Activated T-cell treated with anti-CD3 and anti-CD28 coated beads for 48 hours (primary cell): ENCODE data around the gene COQ8A.
"Not testable (repeated sequence)": the region's sequence is repeated elsewhere in the genome, so short reads cannot be mapped to it uniquely, and the experiment has no call there.

Source experiments
- DNase-seq: peaks from one replicate; pipeline ENCODE4 v3.0.0-alpha.2; 2020; ENCODE audit warnings: low read depth

The COQ8A gene

DNA sequence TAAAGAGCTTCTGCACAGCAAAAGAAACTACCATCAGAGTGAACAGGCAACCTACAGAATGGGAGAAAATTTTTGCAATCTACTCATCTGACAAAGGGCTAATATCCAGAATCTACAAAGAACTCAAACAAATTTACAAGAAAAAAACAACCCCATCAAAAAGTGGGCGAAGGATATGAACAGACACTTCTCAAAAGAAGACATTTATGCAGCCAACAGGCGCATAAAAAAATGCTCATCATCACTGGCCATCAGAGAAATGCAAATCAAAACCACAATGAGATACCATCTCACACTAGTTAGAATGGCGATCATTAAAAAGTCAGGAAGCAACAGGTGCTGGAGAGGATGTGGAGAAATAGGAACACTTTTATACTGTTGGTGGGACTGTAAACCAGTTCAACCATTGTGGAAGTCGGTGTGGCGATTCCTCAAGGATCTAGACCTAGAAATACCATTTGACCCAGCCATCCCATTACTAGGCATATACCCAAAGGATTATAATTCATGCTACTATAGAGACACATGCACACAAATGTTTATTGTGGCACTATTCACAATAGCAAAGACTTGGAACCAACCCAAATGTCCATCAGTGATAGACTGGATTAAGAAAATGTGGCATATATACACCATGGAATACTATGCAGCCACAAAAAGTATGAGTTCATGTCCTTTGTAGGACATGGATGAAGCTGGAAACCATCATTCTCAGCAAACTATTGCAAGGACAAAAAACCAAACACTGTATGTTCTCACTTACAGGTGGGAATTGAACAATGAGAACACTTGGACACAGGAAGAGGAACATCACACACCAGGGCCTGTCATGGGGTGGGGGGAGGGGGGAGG, 10.6 kb upstream of the COQ8A start:
- not testable (repeated sequence) for DNase-seq

DNA sequence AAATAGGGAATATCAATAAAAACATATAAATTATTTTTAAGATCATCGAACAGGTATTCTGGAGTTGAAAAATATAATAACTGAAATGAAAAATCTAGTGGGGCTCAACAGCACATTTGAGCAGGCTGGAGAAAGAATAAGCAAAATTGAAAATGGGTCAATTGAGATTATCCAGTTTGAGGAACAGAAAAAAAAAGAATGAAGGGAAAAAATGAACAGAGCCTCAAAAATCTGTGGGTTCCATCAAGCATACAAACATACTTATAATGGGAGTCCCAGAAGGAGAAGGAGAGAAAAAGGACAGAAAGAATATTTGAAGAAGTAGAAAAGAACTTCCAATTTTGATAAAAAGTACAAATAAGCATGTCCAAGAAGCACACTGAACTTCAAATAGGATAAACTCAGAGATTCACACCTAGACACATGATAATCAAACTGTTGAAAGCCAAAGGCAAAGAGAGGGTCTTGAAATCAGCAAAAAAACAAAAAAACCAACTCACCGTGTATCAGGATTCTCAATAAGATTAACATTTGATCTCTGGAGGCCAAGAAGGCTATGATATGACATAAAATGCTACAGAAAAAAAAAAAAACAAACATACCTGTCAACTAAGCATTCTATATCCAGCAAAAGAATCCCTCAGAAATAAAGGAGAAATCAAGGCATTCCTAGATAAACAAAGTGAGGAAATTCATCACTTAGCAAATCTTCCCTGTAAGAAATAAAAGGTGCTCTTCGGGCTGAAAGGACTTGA, 5.4 kb upstream of the COQ8A start:
- DNase-seq, result no peak

DNA sequence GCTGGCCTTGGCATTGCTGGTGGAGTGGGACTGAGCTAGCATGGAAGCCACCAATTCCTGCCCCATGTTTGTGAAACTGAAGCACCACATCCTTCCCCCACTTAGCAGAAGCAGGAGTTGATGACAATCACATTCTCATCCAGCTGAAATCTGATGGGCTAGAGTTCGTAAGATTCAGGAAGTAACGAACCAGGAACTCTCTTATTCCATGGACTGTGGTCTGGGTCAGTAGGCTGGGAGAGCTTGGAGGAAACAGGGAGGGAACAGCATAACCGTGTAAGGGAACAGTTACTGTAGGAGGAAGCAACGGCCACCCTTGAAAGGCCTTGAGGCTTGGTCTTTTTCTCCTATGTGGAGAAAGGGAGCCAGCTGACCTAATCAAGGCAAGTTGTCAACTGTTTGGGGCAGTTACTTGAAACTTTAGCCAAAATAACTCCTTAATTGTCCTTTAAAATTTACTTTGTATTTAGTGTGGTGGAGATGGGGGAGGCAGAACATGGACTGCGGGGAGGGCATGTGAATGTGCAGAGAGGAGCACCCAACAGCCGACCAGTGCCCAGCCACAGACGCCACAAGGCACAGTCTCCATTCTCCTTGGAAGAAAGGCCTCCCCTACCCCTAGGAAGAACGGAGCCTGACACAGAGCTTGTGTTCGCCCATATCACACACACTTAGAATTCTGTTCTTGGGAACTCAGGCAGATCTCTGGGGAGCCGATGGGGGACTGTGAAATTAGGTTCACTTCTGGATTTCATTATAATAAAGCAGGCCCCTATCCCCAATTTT, 2.0 kb upstream of the COQ8A start:
- no peak for DNase-seq

GRCh38 chr1:226938903-226939437, 1.1 kb upstream of the COQ8A start:
- no peak for DNase-seq

- DNase-seq, result no peak
Measured at GRCh38 chr1:226939438-226940028, 561 bp upstream of the COQ8A start.

DNA sequence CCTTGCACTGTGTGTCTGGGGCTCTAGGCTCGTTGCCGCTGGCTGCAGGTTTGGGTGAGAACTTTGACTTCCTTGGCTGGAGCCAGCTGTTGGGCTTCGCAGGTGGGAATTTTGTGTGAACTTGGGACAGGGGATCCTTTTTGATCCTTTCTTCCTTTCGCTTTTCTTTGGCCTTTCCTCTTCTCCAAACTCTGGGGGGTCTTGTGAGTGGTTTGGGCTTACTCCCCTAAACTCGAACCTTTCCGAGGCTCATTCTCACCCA, 643 bp downstream of the COQ8A start:
- DNase-seq, result no peak

GRCh38 chr1:226942392-226942791, 2.3 kb downstream of the COQ8A start:
- no peak for DNase-seq

GRCh38 chr1:226943156-226943555, 3.1 kb downstream of the COQ8A start:
- DNase-seq, result no peak

DNA sequence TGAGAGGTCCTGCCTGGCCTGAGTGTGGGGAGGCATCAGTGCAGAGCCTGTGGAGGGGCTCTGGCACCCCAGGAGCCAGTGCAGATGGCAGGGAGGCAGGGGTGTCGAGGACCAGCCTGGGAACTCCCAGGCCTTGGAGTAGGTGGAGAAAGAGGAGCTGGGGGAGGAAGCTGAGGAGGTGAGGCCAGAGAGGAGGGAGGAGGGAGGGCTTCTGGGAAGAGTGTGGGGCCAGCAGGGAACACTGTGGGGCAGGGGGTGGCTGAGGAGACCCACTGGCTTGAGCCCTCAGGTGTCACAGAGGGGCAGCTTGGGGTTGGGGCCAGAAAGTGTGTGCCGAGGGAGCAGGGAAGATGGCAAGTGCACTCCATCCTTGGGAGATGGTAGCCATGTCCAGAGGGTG, 3.8 kb downstream of the COQ8A start:
- no peak for DNase-seq

- DNase-seq, result no peak
Measured at GRCh38 chr1:226945106-226945857, 5.2 kb downstream of the COQ8A start.

GRCh38 chr1:226945858-226946245, 5.8 kb downstream of the COQ8A start:
- DNase-seq, result no peak

- no peak for DNase-seq
Measured at GRCh38 chr1:226946285-226946684, 6.2 kb downstream of the COQ8A start.

DNA sequence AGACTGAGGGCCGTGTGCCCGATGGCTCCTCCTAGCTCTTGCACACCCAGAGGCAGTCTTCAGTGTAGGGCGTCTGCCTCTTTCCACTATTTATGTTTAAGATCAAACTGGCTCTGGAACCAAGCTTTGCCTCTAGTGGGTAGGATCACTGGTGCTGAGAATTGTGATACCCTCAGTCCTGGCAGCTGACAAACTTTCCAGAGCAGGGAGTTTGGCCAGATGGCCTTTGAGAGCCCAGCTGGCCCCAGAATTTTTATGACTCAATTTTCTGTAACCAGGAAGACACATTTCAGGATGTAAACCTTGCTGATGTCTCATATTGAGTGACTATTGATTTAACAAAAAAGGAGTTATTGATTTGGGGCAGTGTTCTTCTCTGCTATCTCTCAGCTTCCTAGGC, 6.7 kb downstream of the COQ8A start:
- no peak for DNase-seq

GRCh38 chr1:226948051-226948450, 8.0 kb downstream of the COQ8A start:
- no peak for DNase-seq

DNA sequence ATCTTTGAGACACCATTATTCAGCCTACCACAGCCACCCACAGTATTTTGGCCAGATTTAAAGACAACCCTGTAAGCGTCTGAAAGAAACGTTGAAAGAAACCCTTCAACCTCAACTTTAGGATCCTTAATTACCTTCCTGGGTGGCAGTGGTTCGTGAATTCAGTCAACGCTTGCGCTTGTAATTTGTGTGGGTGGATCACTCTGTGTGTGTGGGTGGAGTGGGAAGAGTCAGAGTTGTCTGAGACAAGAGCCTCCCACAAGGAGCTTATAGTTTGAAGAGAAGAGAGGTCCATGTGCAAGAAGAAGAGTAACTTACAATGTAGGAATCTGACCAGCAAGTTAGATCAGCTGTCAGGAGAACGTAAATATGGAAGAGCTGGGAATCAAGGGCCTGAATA, 8.4 kb downstream of the COQ8A start:
- no peak for DNase-seq

GRCh38 chr1:226948996-226949395, 8.9 kb downstream of the COQ8A start:
- DNase-seq, result no peak

- no peak for DNase-seq
Measured at GRCh38 chr1:226949401-226949800, 9.3 kb downstream of the COQ8A start.

DNA sequence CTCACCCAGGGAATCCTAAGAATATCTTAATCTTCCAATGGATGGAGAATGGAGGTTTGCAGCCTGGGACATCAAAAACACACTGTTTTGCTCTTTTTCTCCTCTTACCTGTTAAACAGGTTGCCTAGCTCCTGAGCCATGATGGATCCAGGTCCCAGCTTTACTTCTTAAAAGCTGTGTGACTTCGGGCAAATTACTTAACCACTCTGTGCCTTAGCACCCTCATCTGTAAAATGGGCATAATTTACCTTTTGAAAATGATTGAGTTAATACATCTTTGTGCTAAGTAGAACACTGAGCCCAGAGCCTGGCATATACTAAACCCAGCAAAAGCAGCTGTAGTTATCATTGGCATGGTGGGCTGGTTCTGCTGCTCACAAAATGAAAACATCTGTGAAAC, 10.2 kb downstream of the COQ8A start:
- no peak for DNase-seq

DNA sequence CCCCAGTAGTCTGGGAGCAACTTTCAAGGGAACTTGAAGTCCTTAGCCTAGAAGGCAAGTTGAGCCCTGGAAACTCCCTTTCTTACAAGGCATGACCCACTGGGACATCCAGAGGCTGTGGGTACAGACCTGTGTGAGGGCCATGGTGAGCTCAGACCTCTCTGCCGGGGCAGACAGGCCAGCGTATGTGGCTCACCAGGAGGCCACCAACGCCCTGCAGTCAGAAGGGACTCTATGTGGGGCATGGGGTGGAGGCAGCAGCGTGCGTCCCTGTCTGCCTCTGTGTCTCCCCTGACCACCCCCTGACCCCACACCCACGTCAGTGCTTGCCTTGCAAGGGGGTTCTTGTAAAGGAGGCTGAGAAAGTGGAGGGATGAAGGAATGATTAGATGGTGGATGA, 10.8 kb downstream of the COQ8A start:
- no peak for DNase-seq

DNA sequence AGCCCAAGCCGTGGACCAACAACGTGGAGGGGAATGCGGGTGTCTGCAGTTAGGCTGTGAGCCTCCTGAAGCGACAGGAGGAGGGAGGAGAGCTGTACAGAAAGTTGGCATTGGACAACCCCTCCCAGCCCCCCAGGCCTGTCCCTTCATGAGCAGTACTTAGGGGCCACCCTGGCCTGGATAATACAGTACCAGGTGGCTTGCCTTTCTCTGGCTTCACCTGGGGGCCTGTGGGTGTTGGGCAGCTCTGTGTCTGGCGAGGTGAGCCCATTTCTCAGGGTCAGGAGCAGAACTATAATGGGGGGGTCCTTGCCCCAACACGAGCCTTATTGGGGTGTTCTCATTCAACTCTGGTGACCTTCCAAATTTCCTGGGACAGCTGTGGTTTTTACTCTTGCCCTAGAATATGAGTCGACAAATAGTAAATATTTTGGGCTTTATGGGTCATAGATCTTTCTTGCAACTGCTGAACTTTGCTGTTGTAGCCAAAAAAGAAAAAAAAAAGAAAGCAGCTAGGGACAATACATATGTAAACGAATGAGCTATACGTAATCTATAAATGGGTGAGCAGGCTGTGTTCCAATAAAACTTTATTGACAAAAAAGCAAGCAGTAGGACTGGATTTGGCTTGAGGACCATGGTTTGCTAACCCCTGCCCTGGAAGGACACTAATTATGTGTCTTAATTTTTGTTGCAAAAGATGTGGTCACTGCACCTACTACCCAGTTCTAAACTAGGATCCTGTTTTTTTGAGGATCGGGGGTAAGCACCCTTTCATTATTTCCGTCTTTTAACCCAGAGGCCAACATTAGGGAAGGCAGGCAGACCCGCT, 11.4 kb downstream of the COQ8A start:
- no peak for DNase-seq

DNA sequence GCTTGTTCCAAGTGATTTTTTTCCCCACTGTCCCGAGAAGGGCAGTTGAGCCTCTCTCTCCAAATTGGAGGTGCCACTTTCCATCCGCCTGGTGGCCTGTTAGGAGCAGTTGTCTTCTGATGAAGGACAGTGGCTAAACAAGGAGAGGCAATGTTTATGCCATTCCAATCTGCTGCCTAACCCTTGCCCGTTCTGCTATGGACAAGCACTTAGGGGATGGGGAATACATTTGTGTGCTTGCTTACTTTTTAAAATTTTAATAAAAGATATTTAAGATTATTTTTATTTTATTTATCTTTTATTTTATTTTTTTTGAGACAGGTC, 12.0 kb downstream of the COQ8A start:
- DNase-seq, result no peak
